Mononuclear cell (primary cell): ENCODE data around the gene SDC1. TPM values are rescaled to one million over a fixed set of nuclear protein-coding genes. Genes with fewer than 3 reads are reported as not detected.

Source experiments
- H3K27me3 ChIP-seq: 2 replicates; pipeline ENCODE4 v1.6.0; 2011; ENCODE audit warnings: low read length, control low read depth; ENCODE audit not compliant: insufficient read depth
- H3K4me1 ChIP-seq: 2 replicates; pipeline ENCODE4 v1.5.1; 2011; ENCODE audit warnings: mild to moderate bottlenecking, low read length, control low read depth; ENCODE audit not compliant: insufficient read depth
- H3K4me3 ChIP-seq: 2 replicates; pipeline ENCODE4 v1.5.1; 2011; ENCODE audit warnings: mild to moderate bottlenecking, low read length, moderate library complexity
- H3K9me3 ChIP-seq: 2 replicates; pipeline ENCODE4 v1.5.1; 2011; ENCODE audit warnings: low read depth, mild to moderate bottlenecking, control low read depth, low read length
- total RNA-seq: library from RNA; depleted of rRNA; stranded (reverse); fragments of >200 nt; gene quantifications from one replicate; pipeline ENCODE4 v1.2.3, GENCODE V29; 2012

The SDC1 gene
- total RNA-seq, 1 donor, result not detected

DNA sequence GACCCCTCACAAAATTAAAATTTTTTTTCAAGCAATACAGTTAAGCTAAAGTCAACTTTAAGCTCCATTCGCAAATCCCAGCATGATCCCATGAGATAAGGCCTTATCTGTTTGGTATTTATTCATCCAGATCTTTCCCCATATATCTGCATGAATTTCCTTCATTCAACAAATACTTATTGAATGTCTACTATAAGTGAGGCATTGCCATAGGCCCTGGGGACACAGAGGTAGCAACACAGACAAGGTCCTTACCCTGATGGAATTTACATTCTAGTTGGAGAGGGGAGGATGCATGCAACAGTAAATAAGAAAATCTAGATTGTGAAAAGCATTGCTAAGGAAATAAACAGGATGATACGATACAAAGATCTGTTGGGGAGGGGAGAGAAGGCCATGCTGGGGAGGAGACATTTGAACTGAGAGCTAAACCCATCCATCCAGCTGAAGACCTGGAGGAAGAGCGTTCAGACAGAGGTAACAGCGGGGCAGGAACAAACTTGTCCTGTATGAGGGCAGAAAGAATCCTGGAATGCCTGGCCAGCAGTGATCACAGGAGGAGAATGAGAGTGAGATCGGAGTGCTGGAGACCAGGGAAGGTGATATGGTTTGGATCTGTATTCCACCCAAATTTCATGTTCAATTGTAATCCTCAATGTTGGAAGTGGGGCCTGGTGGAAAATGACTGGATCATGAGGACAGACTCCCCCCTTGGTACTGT is 71.6 kb downstream of the SDC1 start:
- Histone ChIP-seq H3K27me3 (peaks cover 5% of the 10 kb centered on the region), H3K4me3 (no peak overlapping the region), H3K9me3 (no peaks in the 10 kb centered on the region), H3K4me1 (no peaks in the 10 kb centered on the region)

DNA sequence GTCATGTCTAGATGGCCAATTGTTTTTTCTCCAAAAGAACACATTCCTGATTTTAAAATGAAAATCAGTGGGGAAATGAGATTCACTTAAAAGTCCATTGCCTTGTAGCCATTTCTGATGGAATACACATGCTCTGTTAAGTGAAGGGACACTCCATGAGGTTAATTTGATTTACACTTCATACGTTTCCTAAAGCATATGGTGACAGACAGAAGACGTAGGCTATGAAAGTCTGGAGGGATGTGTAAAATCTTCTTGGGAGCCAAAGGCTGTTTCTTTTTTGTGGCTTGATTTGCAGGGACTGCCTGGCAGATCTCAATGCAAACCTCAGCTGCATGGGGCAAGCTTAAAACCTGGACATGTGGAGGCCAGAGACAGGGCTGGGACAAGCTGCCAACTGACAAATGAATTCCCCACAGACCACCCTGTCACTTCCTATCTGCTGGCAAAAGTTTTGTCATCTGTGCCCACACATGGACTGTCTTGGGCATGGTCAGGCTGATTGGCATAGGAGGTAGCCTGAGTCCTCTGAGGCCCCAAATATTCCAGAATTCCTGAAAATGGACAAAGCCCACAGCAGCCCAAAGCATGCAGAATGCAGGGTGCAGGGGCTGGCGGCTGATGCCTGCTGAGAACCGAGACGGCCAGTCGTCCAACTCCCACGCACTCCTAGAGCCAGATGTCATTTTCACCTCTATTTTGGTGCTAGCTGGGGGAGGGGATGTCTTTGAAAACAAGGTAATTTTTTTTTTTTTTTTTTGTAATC is 73.9 kb downstream of the SDC1 start:
- Histone ChIP-seq H3K27me3 (no peaks in the 10 kb centered on the region), H3K4me3 (no peak overlapping the region), H3K4me1 (no peaks in the 10 kb centered on the region), H3K9me3 (no peaks in the 10 kb centered on the region)

Other genes with a start within 250 kb of the SDC1 start
- 3.5 TPM for gene WDR35, start 235.0 kb downstream of the SDC1 start, total RNA-seq
- not detected for gene MATN3, start 212.5 kb downstream of the SDC1 start, total RNA-seq
- gene LAPTM4A, start 173.5 kb downstream of the SDC1 start, total RNA-seq, result 90.9 TPM
- 88.9 TPM for gene PUM2, start 125.7 kb upstream of the SDC1 start, total RNA-seq
- gene RHOB, start 221.9 kb upstream of the SDC1 start, total RNA-seq, result 165 TPM